Measurements from ENCODE around the gene FBXL17. TPM values are rescaled to one million over a fixed set of nuclear protein-coding genes. Genes with fewer than 3 reads are reported as not detected.

The FBXL17 gene
- total RNA-seq, 2 experiments from 2014 or later, result 5.0 to 6.0 TPM

- ChIA-PET POLR2A (no interaction called here), CTCF (no interaction called here)
Measured at GRCh38 chr5:107853696-107854095, 528.2 kb downstream of the FBXL17 start.

GRCh38 chr5:107853031-107853430 is 528.9 kb downstream of the FBXL17 start:
- CTCF ChIA-PET, result no interaction called here
- POLR2A ChIA-PET, result no interaction called here

- POLR2A ChIA-PET, result no interaction called here
Measured at GRCh38 chr5:107849118-107849517, 532.8 kb downstream of the FBXL17 start.

GRCh38 chr5:107840592-107840991 is 541.3 kb downstream of the FBXL17 start:
- ChIA-PET POLR2A (no interaction called here), CTCF (no interaction called here)

More at GRCh38 chr5:107849118-107849517, 532.8 kb downstream of the FBXL17 start:
- CTCF ChIA-PET, result no interaction called here

DNA sequence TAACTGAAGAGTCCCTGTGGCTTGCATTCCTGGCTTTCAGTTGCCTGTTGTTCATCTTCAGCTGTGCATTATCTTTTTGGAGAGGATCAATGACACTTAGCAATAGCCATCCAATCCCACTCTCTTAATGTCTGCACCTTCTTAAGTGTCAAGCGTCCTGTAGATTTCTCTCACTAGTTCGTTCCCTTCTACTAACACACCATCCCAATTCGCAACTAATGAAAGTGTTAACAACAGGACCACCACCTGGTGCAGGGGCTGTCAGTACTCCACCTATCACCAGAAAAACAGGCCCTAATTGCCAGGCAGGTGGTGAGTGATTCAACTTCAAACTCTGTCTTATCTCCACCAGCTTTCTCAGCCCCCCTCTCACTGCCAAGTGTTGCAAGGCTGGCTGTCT is 541.7 kb downstream of the FBXL17 start:
- CTCF ChIA-PET, result no interaction called here
- POLR2A ChIA-PET, result no interaction called here

DNA sequence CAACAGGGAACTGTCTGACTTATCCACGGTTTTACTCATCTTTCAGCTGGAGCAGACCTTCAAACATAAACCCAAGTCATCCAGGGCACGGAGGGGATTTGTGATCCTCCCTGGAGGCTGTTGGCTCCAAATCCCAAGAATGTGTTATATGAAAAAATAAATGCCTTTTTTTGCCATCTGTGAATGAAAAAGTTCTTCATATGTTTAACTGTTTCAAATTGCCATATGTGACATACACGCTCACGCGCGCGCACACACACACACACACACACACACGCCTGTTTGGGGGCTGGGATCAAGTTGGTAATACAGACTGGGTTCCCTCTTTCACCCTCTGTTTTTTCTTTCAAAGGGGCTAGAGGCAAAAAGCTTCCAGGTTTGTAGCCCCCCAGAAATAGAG is 546.8 kb downstream of the FBXL17 start:
- ChIA-PET POLR2A (no interaction called here), CTCF (no interaction called here)

DNA sequence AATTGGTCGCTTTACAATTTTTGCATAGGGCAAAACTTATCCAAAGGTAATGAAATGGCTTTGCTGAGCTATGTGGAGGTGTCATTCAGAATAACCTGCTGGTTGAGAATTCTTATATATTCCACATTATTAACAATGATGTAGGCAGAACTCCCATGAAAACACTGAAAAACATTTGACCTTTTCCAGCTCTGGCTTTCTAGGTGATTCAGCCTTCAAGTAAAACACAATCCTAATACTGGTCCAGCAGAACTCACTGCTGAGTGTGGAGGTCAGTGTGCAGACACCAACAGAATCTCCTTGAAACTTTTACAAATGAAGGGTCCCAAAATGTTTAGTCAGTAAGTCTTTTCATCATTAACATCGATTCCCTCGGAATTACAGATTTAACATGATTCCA is 549.2 kb downstream of the FBXL17 start:
- ChIA-PET POLR2A (no interaction called here), CTCF (no interaction called here)

- POLR2A ChIA-PET, result no interaction called here
- CTCF ChIA-PET, result no interaction called here
Measured at GRCh38 chr5:107831612-107832395, 550.1 kb downstream of the FBXL17 start.

- POLR2A ChIA-PET, result no interaction called here
Measured at GRCh38 chr5:107830750-107831149, 551.1 kb downstream of the FBXL17 start.

DNA sequence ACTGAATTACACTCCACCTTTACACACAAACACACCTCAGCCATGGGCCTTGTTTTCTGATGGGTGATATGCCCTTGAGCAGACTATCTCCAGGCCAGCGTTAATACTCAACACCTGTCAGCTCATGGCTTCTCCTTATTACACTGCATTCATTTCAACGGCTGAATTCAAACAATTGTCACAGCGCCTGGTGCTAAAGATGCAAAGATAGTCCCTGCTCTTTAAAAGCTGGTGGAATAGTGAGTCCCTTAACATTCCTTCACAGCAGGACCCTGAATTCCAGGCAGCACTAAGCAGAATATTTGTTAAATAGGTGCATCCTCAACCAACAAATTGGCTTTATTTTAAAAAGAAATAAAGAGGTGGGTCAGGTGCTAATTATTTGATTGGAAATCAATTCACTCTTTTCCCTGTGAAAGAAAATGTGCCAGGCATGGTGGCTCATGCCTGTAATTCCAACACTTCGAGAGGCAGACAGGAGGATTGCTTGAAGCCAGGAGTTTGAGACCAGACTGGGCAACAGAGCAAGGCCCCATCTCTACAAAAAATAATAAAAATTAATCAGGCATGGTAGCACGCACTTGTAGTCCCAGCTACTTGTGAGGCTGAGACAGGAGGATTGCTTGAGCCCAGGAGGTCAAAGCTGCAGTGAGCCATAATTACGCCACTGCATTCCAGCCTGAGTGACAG is 555.4 kb downstream of the FBXL17 start:
- ChIA-PET POLR2A (no interaction called here), CTCF (no interaction called here)

More at GRCh38 chr5:107830750-107831149, 551.1 kb downstream of the FBXL17 start:
- CTCF ChIA-PET, result no interaction called here

- CTCF ChIA-PET, result no interaction called here
- POLR2A ChIA-PET, result no interaction called here
Measured at GRCh38 chr5:107824821-107825220, 557.1 kb downstream of the FBXL17 start.

- CTCF ChIA-PET, result interaction anchor here (0.5 kb wide), 1 partner anchor 278 kb away, joined by 5 read pairs; no protein-coding TSS in a partner anchor
- POLR2A ChIA-PET, result no interaction called here
Measured at GRCh38 chr5:107821288-107821687, 560.6 kb downstream of the FBXL17 start.

GRCh38 chr5:107820429-107820828 is 561.5 kb downstream of the FBXL17 start:
- ChIA-PET POLR2A (no interaction called here), CTCF (no interaction called here)

GRCh38 chr5:107817951-107818350 is 563.9 kb downstream of the FBXL17 start:
- POLR2A ChIA-PET, result no interaction called here

DNA sequence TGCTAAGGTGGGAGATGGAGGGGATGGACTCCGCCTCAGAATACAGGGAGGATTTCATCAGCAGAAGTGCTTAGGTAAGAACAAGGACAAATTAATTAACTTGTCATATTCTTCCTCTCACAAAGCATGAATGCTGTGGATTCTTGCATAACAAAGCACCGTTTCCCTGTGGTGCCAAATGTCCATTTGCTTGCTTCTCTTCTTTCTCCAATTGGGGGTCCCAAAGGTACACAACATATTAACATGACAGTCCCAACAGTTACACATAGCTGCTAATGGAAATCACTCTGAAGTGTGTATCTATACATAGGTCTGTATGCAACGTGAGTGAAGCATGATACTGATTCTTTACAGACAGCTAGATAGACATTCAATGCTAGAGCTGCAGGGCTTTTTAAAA is 564.5 kb downstream of the FBXL17 start:
- CTCF ChIA-PET, result no interaction called here
- POLR2A ChIA-PET, result no interaction called here

More at GRCh38 chr5:107817951-107818350, 563.9 kb downstream of the FBXL17 start:
- CTCF ChIA-PET, result no interaction called here

DNA sequence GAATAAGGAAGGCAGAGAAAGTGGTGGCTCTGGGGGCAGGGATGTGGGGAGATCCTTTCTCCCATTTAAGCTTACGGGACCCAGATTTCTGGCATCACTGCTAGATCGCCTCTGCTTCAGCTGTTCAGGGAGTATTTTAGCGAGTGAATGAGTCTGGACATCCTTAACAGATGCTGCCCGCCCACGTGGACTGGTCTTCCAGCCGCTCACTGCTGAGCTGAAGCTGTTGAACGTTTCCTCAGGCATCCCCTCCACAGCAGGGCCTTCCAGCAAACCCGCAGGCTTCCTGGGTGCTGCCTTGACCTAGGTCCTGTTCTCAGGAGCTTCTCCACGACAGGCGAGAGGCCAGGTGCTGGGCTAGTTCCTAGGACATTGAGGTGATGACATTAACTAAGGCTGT is 566.8 kb downstream of the FBXL17 start:
- CTCF ChIA-PET, result interaction anchor here (0.8 kb wide), 1 partner anchor 245 kb away, joined by 3 read pairs; no protein-coding TSS in a partner anchor
- POLR2A ChIA-PET, result no interaction called here

DNA sequence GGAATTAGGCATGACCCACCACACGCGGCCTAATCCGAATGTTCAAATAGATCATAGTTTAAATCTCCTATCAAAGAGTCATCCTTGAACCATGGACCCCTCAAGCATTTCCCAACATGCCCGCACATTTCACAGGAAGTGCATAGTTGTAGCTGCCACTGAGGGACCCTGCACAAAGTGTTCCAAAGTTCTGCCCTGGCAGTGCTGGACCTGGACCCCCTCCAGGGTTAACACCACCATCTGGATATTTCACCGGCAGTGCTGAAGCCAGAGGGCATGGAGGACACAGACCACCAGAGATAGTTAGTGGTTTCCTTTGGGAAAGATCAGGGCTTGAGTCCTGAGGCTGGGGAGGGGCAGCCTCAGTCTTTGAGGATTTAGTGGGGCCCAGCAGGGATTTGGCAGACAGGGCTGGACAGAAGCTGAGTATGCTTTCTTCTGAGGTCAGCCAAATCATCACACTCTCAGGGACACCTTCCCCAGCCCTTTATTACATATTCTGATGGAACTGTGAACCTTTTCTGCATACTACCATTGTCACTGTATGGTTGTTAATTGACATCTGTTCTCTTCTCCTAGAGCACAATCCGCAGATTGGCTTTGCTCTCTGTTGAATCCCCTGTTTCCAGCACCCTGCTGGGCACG is 567.6 kb downstream of the FBXL17 start:
- POLR2A ChIA-PET, result no interaction called here
- CTCF ChIA-PET, result no interaction called here

GRCh38 chr5:107813559-107813958 is 568.3 kb downstream of the FBXL17 start:
- CTCF ChIA-PET, result no interaction called here
- POLR2A ChIA-PET, result no interaction called here

- ChIA-PET CTCF (no interaction called here), POLR2A (no interaction called here)
Measured at GRCh38 chr5:107812570-107813141, 569.2 kb downstream of the FBXL17 start.

- CTCF ChIA-PET, result no interaction called here
- POLR2A ChIA-PET, result no interaction called here
Measured at GRCh38 chr5:107809201-107810034, 572.5 kb downstream of the FBXL17 start.
